Adrenal gland (tissue), 5 donors: ENCODE data around the gene ASB13.

Experiments used
- POLR2A ChIP-seq, 2 donors: fragments of 450-650 bp; IDR thresholded peaks; one replicate each; pipeline ENCODE4 v1.6.1; 2017; ENCODE audit warnings: antibody characterized with exemption in 2 of 2, mild to moderate bottlenecking in 2 of 2, moderate library complexity in 1 of 2
- TF ChIP-seq, protein P1 (sequence below), 6 experiments: fragments of 450-650 bp in 4 of 6; fragments of 200-600 bp in 2 of 6; sonication (generic) in 1 of 6; IDR thresholded peaks; 1 replicate in 5 of 6; 2 replicates in 1 of 6; pipeline versions ENCODE4 v1.5.1 to v1.8.0; 2016 to 2021; ENCODE audit warnings: antibody characterized with exemption in 6 of 6, mild to moderate bottlenecking in 2 of 6, moderate library complexity in 1 of 6
- donor health status: DM: no; HTN: no; CAD: no.

DNA sequence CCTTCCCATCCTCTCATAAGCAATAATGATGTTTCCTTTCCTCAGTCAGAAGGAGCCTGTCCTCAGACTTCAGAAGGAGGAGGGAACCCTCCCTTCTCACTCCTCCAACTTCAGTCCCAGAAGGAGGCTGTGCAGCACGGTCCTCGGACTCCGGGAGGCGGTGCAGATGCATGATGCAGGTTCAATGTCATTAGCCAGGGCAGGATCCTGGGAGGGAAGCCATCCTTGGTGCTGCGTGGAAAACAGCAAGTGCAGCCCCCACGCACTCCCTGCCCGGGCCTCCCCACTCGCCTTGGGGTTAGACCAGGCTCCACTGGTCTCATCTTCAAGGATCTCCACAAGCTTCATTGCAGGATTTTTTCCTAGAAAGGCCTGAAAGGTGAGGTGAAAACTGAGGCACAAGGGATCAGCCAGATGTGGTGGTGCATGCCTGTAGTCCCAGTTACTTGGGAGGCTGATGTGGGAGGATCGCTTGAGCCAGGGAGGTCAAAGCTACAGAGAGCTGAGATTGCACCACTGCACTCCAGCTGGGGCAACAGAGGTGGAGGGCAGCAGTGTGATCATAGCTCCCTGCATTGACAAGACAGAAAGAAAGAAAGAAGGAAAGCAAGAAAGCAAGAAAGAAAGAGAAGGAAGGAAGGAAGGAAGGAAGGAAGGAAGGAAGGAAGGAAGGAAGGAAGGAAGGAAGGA, 62.0 kb downstream of the ASB13 start:
- no peak for TF ChIP-seq POLR2A (IDR thresholded peaks at IDR 0.05)
- TF ChIP-seq, protein P1, sequence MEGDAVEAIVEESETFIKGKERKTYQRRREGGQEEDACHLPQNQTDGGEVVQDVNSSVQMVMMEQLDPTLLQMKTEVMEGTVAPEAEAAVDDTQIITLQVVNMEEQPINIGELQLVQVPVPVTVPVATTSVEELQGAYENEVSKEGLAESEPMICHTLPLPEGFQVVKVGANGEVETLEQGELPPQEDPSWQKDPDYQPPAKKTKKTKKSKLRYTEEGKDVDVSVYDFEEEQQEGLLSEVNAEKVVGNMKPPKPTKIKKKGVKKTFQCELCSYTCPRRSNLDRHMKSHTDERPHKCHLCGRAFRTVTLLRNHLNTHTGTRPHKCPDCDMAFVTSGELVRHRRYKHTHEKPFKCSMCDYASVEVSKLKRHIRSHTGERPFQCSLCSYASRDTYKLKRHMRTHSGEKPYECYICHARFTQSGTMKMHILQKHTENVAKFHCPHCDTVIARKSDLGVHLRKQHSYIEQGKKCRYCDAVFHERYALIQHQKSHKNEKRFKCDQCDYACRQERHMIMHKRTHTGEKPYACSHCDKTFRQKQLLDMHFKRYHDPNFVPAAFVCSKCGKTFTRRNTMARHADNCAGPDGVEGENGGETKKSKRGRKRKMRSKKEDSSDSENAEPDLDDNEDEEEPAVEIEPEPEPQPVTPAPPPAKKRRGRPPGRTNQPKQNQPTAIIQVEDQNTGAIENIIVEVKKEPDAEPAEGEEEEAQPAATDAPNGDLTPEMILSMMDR (IDR thresholded peaks at IDR 0.05): no peak
